ENCODE measurements around the gene PRDM15.
"Not testable (repeated sequence)": the region's sequence is repeated elsewhere in the genome, so short reads cannot be mapped to it uniquely, and the experiment has no call there.

The PRDM15 gene

DNA sequence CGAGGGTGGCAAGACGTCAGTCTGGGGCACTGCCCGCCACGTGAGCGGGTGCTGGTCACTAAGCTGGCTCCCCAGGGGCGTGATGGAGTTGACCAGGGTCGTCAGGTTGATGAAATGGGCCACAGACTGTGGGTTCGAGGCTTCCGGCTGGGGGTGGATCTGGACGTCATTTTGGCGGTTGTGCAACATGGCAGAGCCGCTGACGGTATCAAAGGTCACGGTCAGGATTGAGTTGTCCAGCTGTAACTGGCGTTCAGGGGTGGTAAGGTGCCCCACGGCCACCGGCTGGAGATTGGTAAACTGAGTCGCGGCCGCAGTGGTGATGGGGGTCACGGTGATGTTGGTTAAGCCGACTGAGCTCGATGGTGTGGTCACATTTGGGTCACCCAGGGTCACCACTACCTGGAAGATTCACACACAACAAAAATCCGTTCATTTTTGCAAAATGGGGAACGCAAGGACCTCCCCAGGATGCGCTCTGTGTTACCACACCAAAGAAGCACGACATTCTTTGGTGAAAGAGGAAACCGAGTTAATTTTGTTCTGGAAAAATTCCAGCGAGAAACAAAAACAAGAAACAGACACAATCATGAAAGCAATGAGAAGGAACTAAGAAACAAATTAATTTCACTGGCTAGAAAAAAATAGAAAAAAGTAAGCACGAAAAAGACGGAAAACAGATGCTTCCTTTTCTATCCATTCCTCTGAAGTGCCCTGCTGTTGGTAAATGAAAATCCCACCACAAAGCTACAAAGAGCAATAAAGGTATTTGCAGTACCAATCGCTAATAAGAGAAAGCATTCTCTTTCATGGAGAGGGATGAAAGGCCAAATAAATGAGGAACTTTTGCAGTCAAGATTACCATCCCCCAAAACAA, 77.6 kb downstream of the PRDM15 start:
- no peak for DNase-seq

DNA sequence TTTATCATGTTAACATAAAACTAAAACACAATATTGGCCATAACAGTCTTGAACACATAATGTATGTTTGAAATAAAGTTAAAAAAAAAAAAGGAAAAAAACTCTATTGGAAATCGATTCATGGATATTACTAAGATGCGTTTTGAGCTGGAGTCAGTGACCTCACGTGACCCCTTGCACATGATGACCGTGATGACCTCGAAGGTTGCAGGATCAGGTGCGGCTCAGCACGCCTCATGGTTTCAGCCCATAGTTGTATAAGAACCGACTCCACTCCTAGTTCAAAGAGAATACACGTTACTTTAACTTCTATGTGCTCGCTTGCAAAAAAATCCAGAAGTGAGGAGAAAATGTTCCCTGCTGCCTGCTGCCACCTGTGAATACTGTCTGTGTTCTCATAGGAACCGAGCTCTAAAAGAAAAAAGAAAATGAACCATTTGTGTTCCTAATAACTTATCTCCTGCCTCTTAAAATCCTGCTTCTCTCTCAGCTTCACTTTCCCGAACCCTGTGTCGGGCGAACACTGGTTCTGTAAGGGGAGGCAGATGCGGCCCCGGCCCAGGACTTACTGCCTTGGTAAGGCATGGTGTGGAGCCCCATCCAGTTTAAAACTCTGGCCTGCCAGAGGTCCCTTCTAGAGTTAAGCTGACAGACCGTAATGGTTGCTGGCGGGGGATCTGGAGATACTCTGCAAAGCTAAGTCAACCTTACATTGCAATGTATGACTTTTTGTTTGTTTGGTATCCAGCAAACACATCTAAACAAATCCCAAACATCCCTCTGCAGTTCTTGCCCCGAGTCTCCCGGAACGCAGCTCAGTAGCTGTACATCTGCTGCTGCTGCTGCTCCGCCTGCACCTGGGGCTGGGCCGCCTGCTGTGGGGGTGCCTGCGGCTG, 78.5 kb downstream of the PRDM15 start:
- no peak for DNase-seq

DNA sequence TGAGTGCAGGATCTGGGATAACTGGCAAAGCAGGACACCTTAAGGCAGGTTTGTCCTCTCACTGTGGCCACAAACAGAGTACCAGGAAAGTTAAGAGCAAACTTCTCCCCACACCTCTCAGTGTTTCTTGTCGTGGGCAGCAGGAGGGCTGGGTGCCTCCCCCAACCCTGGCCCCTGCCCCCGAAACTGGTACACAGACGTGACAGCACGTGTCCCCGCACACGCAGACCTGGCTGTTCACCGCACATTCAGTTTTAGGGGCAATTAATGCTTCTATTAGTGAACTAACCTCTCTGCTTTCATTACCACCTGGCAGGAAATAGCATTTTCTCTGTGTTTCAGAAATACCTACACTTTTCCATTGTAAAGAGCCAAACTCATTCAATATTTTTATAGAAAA, 79.4 kb downstream of the PRDM15 start:
- DNase-seq: no peak

DNA sequence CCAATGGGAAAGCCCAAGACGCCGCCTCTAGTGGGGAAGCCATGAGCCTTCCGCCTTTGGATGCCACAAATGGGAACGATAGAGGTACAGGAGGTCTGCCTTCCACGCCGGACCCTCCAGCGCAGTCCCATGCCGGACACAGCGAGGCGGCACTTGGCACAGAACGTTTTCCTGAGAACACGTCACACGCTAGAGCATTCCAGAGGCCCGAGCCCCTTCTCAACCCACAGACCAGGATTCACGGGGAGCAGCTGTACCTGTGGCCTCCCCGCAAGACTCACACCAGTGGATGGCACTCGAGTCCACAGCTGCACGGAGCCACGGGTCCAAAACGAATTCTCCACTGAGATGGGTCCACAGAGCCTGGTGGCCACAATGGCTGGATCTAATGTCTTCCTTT, 80.8 kb downstream of the PRDM15 start:
- DNase-seq: no peak

DNA sequence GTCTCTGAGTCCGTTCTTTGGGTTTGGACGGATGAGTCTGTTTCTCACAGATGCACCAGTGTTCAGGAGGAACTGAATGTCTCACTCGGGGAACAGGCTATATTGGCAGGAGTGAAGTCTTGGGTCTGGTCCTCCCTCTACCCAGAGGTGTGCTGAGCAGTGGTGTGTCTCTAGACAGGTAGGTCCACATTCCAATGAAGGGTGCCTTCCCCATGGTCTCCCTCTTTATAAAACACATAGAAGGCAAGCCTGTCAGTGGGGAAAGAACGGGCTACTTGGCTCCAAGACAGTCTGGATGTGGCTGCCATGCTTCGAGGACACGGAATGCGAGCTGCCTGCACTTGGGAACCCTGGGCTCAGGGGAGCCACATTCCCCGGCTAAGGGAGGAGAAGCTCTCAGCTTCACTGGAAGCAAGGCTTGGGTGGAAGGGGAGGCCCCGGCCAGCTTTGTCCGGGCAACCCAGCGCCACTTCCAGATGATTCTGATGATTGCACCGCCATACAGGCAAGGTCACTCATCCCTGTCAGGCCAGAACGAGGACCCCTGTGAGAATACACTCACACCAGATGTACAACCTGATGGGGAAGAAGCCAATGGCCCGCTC, 82.6 kb downstream of the PRDM15 start:
- no peak for DNase-seq

DNA sequence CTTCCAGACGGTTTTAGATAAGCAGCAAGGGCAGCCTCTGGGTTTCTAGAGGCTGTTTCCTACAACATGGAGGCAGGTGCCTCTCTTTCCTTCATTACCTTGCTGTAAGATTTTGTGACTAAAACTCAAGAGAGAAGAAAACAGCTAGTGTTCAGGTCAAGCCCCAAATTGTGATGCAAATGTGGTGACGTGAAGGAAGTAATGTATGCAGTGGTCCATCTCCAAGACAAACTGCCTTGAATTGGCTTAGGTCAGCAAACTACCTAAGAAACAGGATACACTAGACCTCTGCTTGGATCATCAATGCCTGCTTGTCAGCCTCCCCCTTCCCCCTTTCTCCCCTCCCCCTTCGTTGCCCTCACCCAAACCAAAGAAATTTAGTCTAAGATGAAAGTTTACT, 83.4 kb downstream of the PRDM15 start:
- no peak for DNase-seq

DNA sequence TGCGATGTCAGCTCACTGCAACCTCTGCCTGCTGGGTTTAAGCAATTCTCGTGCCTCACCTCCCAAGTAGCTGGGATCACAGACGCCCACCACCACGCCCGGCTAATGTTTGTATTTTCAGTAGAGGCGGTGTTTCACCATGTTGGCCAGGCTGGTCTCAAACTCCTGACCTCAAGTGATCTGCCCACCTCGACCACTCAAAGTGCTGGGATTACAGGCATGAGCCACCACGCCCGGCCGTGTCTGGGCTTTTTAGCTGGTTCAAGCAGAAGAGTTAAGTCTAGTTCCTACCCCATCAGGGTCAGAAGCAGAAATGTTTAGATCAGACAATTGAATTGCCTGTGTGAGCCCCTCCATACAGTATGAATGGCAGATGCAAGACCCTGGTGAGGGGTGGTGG, 84.5 kb downstream of the PRDM15 start:
- DNase-seq: no peak

DNA sequence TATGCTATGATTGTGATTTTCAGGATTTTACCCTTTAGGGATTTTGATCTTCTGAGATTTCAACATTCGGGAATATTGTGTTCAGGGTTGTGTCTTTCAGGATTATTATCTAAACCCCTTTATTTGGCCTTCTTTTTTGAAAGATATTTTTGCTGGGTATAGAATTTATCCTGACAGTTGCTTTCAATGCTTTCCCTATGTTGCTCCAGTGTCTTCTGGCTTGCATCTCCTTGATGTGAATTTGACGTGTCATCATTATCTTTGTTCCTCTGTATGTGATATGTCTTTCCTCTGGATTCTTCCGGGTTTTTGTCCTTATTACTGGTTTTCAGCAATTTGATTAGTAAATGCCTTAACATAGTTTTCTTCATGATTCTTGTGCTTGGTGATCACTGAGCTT, 86.4 kb downstream of the PRDM15 start:
- no peak for DNase-seq

DNA sequence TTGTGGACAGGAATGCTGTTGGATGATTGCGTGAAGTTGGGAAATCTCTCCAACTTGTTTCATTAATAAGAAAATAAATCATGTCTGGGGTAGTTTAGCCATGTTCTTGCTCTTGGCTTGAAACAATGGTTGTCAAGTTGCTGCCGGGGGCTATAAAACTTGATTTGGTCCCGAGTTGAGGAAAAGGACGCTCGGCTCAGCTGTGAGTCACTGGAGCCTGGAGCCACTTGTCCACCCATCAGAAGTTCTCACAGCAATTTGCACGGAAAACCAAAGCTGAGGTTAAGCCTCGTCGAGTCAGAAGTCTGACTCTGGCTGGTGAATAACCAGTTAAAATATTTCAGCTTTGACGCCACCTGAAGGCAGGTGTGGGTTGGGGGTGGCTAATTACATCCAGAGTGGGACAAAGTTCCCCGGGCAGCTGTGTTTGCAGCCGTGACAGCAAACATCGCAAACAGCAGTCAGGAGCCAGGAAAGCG, 92.6 kb downstream of the PRDM15 start:
- no peak for DNase-seq

DNA sequence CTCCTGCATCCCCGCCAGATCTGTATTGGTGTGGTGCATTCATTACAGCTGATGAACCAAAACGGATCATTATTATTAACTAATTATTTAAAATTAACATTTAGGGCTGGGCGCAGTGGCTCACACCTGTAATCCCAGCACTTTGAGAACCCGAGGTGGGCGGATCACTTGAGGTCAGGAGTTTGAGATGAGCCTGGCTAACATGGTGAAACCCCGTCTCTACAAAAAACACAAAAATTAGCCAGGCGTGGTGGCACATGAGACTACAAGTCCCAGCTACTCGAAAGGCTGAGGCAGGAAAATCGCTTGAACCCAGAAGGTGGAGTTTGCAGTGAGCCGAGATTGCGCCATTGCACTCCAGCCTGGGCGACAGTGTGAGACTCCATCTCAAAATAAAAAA, 93.9 kb downstream of the PRDM15 start:
- not testable (repeated sequence) for DNase-seq

DNA sequence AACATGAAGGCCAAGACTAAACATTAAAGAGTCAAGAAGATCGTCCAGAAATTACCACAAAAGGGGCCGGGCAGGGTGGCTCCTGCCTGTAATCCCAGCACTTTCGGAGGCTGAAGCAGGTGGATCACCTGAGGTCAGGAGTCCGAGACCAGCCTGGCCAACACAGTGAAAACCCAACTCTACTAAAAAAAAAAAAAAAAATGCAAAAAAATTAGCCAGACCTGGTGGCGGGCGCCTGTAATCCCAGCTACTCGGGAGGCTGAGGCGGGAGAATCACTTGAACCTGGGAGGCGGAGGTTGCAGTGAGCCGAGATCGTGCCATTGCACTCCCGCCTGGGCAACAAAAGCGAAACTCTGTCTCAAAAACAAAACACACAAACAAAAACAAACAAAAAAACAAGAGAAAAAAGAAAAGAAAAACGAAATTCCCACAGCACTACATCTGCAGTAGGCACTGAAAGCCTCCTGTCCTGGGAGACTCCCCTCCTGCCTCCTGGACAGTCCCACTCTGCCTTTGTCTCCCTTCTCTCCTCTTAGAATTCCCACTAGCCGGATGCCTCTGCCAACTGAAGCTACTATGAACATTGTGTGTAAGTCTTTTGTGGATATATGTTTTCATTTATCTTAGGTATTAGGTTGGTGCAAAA, 94.6 kb downstream of the PRDM15 start:
- no peak for DNase-seq

DNA sequence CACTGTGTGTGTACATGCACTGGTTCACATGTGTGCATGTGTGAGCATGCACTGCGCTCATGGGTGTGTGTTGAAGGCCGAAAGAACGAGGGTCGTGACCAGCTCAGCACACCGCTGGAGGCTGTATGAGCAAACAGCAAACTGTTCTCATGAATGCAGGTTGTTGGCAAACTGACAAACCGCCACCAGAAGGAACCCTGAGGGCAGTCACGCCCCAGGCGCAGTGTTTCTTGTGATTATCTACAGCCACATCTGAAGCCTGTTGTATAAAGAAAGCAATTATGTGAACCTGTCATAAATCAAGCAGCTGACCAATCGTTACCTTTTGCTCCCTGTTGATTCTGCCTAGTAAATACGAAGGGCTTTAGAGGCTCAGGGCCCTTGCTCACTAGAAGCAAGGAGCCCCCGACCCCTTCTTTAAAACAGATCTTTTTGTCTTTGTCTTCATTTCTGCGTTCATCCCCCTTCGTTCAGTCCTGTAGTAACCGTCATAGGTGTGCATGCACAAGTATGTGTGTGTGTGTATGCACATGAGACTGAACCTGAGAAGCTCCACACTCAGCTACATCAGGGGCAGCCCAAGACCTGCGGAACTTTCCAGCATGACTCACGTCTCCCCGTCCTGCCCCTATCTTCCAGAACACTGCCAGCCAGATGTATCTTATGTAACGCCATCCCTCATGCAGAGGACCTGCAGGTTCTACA, 95.5 kb downstream of the PRDM15 start:
- DNase-seq: peak; percentile 15

DNA sequence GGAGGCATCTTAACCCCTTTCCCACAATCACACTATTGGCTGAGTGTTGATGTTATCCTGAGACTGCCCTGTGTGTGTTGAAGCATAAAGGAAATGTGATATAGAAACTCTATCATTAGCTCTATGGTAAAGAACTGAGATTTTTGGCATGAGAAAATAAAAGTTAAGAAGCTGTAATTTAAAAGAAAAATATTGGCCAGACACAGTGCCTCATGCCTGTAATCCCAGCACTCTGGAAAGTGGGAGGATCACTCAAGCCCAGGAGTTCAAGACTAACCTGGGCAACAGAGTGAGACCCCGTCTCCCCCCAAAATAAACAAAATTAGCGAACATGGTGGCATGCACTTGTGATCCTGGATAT, 98.1 kb downstream of the PRDM15 start:
- no peak for DNase-seq

DNA sequence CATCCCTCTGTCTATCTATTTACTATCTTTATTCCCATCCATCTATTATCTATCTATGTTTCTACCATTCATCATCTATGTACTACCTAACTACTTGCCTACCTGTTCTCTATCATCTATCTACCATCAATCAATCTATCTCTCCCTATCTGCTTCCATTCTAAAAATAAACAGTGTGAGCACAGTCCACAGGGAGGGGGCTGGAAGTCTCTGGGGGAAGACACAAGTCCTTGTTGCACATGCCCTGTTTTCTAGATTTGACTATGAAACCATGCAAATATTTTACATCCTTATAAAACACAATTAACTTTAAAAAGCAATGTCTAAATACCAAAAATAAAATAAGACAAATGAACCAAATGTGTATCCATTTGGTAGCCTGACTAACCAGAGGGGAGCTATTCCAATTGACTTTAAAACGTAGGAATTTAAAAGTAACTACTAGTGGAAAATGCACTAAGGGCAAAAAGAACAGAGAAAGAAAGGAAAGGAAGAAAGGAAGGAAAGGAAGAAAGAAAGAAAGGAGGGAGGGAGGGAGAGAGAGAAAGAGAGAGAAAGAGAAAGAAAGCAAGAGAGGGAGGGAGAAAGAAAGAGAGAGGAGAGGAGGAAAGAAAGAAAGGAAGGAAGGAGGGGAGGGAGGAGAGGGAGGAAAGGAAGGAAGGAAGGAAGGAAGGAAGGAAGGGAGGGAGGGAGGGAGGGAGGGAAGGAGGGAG, 98.7 kb downstream of the PRDM15 start:
- no peak for DNase-seq

DNA sequence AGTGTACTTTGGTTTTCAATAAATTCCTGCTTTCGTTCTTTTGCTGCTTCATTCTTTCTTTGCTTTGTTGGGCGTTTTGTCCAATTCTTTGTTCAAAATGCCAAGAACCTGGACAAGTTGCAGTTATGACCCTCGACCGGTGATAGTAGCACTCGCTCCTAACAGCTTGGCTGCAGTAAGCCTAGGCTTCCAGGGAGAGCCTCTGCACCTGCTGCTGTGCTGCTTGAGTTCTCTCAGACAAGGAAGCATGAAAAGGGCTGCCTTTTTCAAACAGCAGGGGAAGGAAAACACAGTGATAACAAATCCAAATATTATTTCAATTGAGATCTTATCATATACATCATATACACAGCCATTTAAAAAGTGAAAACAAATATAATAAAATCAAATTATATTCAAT, 99.5 kb downstream of the PRDM15 start:
- DNase-seq: peak; percentile 62

DNA sequence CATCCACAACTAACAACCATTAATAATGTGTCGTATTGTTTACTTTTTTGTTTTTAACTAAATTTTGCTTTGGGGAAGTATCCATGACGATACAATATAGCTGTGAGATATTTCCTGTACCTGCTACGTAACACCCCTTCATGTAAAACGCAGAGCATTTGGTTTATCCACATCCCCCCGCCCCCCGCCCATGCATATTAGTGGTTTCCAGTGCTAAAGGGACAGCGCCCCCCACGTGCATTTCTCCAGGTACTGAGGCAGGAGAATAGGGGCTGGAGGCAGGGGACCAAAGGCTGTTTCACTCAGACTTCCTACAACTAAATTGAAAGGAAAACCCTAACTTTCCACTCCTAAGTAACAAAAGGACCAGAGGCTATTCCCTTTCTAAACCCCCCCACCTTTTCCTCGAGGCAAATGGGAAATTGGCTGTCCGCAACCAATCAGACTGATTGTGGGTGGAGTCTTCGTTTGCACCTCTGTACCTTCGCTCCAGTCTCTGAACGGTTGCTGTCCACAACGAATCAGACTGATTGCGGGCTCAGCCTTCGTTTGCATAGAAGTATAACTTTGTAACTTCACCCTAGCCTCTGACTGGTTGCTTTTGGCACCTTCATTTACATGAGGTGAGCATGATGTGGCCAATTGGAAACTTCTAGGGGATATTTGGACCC, 100.1 kb downstream of the PRDM15 start:
- DNase-seq: peak; percentile 72

DNA sequence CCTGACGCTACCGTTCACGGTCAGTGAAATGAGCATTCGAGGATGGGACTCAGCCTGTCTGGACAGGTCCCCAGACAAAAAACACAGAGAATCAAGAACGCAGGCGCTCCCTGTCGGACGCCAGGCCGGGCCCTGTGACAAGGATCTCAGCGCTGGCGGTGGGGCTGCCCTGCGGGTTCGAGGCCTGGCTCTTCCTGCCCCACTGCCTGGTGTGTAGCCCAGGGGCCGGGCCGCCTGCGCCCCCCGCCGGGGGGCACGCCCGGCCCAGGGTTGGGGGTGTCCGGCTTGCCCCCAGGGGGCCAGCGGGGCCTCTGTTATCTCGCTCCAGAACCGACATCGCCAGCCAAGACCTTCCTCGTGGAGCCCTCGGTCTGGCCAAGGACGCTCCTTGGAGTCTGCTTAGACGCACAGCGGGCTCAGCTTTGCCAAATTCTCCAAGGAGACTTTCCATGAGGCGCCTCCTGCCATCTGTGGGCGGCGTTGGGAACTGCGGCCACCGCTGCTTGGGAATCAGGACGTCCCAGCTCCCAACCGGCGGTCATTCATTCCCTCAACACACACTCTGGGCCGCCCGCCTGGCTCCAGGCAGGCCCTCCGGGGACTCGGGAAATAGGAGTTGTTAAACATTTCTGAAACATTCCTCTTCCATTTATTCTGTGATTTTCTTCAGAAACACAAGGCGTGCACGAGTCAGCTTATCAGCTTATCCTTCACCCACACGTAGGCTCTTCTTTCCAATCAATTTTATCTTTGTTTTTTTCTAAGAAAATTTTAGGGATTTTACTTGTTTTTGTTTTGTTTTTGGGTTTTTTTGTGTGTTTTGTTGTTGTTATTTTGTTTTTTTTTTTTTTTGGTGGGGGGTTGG, 101.0 kb downstream of the PRDM15 start:
- peak; percentile 57 for DNase-seq

DNA sequence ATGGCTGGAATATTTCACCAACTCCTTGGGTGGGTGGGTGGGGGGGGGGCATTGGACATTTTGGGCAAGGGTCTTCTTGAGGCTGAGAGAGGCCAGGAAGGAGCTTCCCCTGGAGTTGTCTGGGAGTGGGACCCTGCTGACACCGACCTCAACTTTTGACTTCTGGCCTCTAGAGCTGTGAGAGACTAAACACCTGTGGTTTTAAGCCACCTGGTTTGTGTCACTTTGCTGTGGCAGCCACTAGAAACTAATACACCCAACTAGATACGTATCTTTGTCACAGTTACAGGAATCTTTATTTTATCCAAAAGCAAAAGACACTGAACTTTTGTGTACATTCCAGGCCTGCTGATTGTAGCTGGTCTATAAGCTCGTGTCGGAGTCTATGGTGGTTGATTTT, 102.4 kb downstream of the PRDM15 start:
- no peak for DNase-seq

DNA sequence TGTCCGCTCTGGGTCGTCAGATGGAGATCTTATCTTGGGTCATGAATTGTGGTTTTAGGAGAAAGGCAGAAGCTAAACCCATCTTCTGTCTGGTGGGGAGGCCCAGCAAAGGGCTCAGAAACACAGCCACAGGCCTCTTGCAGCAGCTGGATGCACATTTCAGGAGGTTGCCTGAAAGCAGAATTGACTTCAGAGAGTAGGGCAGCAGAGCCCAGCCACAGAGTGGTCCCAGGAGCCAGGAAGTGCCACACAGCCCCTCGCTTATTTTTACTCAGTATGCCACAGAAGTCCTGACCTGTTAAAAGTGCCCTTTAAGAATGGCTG, 104.0 kb downstream of the PRDM15 start:
- no peak for DNase-seq

DNA sequence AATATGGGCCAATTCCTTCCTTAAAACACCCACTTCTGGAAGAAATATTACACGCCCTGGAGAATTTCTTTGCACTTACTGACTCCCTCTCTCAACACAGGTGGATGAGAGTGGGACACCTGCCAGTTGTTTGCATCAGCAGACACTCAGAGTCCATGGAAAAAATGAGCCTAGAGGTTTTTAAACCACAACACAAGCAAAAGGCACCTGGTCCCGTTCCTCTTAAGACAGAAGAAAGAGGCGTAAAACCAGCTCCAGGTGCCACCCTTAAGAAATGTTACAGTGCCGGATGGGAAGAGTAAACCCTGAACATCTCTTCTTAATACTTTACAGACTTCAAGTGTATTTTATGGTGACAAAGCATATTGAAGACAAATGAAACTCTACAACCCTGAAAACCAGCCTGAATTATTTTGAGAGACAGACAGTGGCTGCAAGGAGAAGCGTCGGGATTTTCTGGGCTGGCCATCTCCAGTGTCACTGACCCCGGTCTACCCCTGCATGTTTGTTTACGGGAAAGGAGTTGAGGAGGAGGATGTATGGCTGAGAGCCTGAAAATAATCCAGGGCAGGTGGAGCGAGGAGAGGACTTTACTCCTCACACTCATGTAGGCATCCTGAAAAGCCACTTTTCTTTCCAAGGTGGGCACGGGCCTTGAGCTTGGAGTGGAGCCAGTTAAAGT, 104.5 kb downstream of the PRDM15 start:
- DNase-seq: no peak
